ENCODE results near the gene MAGI3. TPM values are rescaled to one million over a fixed set of nuclear protein-coding genes. Genes with fewer than 3 reads are reported as not detected.

The MAGI3 gene
- total and polyA plus RNA-seq, 12 donors, result 3.3 to 17.6 (median 11.8) TPM

- intact Hi-C loops (cut with DNase I), result no loop called here
- H3K27me3 ChIP-seq, result no peaks in the 10 kb centered on the region
- H3K9me3 ChIP-seq (replicated peaks in 1 of 3), result no peaks in the 10 kb centered on the region
- TF ChIP-seq CTCF (IDR thresholded peaks at IDR 0.05) (no peak), POLR2A (IDR thresholded peaks at IDR 0.05) (no peak)
- H3K36me3 ChIP-seq (replicated peaks in 1 of 2), result no peaks in the 10 kb centered on the region
- 89 to 98% (median 94%) methylated on average over 1 of the region's 1 CpG for WGBS, 4 donors
- H3K4me3 ChIP-seq, result no peak overlapping the region
- no peaks in the 10 kb centered on the region for H3K4me1 ChIP-seq (replicated peaks in 1 of 2)
- no peak for DNase-seq
- no peak overlapping the region for H3K27ac ChIP-seq
These were observed 251.1 kb downstream of the MAGI3 start for GRCh38 chr1:113641396-113641795.

- H3K27ac ChIP-seq, result no peak overlapping the region
- intact Hi-C loops (cut with DNase I), result no loop called here
- H3K36me3 ChIP-seq (replicated peaks in 1 of 2), result no peaks in the 10 kb centered on the region
- TF ChIP-seq POLR2A (IDR thresholded peaks at IDR 0.05) (no peak), CTCF (IDR thresholded peaks at IDR 0.05) (no peak)
- no peaks in the 10 kb centered on the region for H3K27me3 ChIP-seq
- H3K9me3 ChIP-seq (replicated peaks in 1 of 3), result no peaks in the 10 kb centered on the region
- no peak for DNase-seq
- H3K4me3 ChIP-seq, result no peak overlapping the region
- no peaks in the 10 kb centered on the region for H3K4me1 ChIP-seq (replicated peaks in 1 of 2)
- WGBS, 4 donors, result 94 to 100% (median 100%) methylated on average over 1 of the region's 1 CpG
These were observed 256.8 kb downstream of the MAGI3 start for GRCh38 chr1:113647164-113647563.

GRCh38 chr1:113648478-113648877, 258.2 kb downstream of the MAGI3 start:
- no peak overlapping the region for H3K27ac ChIP-seq
- TF ChIP-seq POLR2A (IDR thresholded peaks at IDR 0.05) (no peak), CTCF (IDR thresholded peaks at IDR 0.05) (no peak)
- no peak for DNase-seq
- H3K9me3 ChIP-seq (replicated peaks in 1 of 3), result no peaks in the 10 kb centered on the region
- H3K27me3 ChIP-seq, result no peaks in the 10 kb centered on the region
- no peaks in the 10 kb centered on the region for H3K4me1 ChIP-seq (replicated peaks in 1 of 2)
- H3K4me3 ChIP-seq, result no peak overlapping the region
- intact Hi-C loops (cut with DNase I), result no loop called here
- no peaks in the 10 kb centered on the region for H3K36me3 ChIP-seq (replicated peaks in 1 of 2)

GRCh38 chr1:113652771-113653170, 262.5 kb downstream of the MAGI3 start:
- no peak for DNase-seq
- no peak overlapping the region for H3K4me3 ChIP-seq
- peaks cover 0 to 9% of the 10 kb centered on the region in 2 donors for H3K4me1 ChIP-seq (replicated peaks in 1 of 2)
- H3K27me3 ChIP-seq, result no peaks in the 10 kb centered on the region
- intact Hi-C loops (cut with DNase I), result no loop called here
- no peak overlapping the region for H3K27ac ChIP-seq
- TF ChIP-seq POLR2A (IDR thresholded peaks at IDR 0.05) (no peak), CTCF (IDR thresholded peaks at IDR 0.05) (no peak)
- peaks cover 0 to 5% (median 0%) of the 10 kb centered on the region in 3 donors for H3K9me3 ChIP-seq (replicated peaks in 1 of 3)
- no peaks in the 10 kb centered on the region for H3K36me3 ChIP-seq (replicated peaks in 1 of 2)

Measured in adrenal gland (tissue), 12 donors.